Stimulated activated naive CD4-positive, alpha-beta T cell treated with Interleukin-2 at 50 U/mL for 16 hours (primary cell): ENCODE data around the gene DNM3.
"Not testable (repeated sequence)": the region's sequence is repeated elsewhere in the genome, so short reads cannot be mapped to it uniquely, and the experiment has no call there.

ENCODE experiments used
- DNase-seq: peaks from one replicate; lab custom pipeline; 2025; lab: John Stamatoyannopoulos, UW

Gene DNM3

GRCh38 chr1:171841050-171841910, at the start of gene DNM3:
Gene DNM3 (plus strand): TSS chr1:171841498. CDS start chr1:171841657, 159 bp downstream.
- peak; percentile 66 for DNase-seq

GRCh38 chr1:171792656-171793369, 48.5 kb upstream of the DNM3 start:
- no peak for DNase-seq

GRCh38 chr1:171793636-171794035, 47.7 kb upstream of the DNM3 start:
- DNase-seq, result no peak

GRCh38 chr1:171794085-171794484, 47.2 kb upstream of the DNM3 start:
- peak; percentile 47 for DNase-seq

- no peak for DNase-seq
These were observed 44.7 kb upstream of the DNM3 start for GRCh38 chr1:171796592-171796991.

- no peak for DNase-seq
These were observed 43.0 kb upstream of the DNM3 start for GRCh38 chr1:171798311-171798710.

GRCh38 chr1:171798765-171799164, 42.5 kb upstream of the DNM3 start:
- DNase-seq, result no peak

GRCh38 chr1:171799166-171799565, 42.1 kb upstream of the DNM3 start:
- no peak for DNase-seq

- not testable (repeated sequence) for DNase-seq
These were observed 41.6 kb upstream of the DNM3 start for GRCh38 chr1:171799698-171800097.

GRCh38 chr1:171800342-171800741, 41.0 kb upstream of the DNM3 start:
- DNase-seq, result no peak

- DNase-seq, result no peak
These were observed 40.4 kb upstream of the DNM3 start for GRCh38 chr1:171800851-171801250.

- no peak for DNase-seq
These were observed 39.8 kb upstream of the DNM3 start for GRCh38 chr1:171801487-171801891.

- DNase-seq, result no peak
These were observed 39.1 kb upstream of the DNM3 start for GRCh38 chr1:171802207-171802606.

- no peak for DNase-seq
These were observed 38.3 kb upstream of the DNM3 start for GRCh38 chr1:171803045-171803444.

GRCh38 chr1:171803461-171804022, 37.8 kb upstream of the DNM3 start:
- no peak for DNase-seq

GRCh38 chr1:171805395-171806115, 35.7 kb upstream of the DNM3 start:
- DNase-seq, result no peak

- no peak for DNase-seq
These were observed 33.7 kb upstream of the DNM3 start for GRCh38 chr1:171807556-171807955.

- no peak for DNase-seq
These were observed 31.5 kb upstream of the DNM3 start for GRCh38 chr1:171809834-171810233.

GRCh38 chr1:171811672-171812071, 29.6 kb upstream of the DNM3 start:
- DNase-seq, result no peak

- DNase-seq, result no peak
These were observed 26.6 kb upstream of the DNM3 start for GRCh38 chr1:171814692-171815091.

- no peak for DNase-seq
These were observed 24.9 kb upstream of the DNM3 start for GRCh38 chr1:171816300-171816901.
